Stimulated activated CD4-positive, alpha-beta T cell treated with anti-CD3 and anti-CD28 coated beads, Interleukin-12 subunit alpha, Interleukin-12 subunit beta, amount 100 ng/mL, for 24 hours (primary cell): ENCODE measurements around the gene CLASRP.
A peak's percentile ranks its signal among the peaks of the same experiment; 100 is the strongest.
"Not testable (repeated sequence)": the region's sequence is repeated elsewhere in the genome, so short reads cannot be mapped to it uniquely, and the experiment has no call there.

ENCODE experiments used
- DNase-seq, 2 experiments: peaks; one replicate each; pipeline ENCODE4 v3.0.0-alpha.2; 2020; ENCODE audit warnings: low read depth in 2 of 2

The CLASRP gene

GRCh38 chr19:45103156-45103507 is 64.3 kb downstream of the CLASRP start:
- no peak for DNase-seq

- no peak for DNase-seq
Observed at GRCh38 chr19:45103508-45104319, 64.9 kb downstream of the CLASRP start.

GRCh38 chr19:45104658-45105349 is 66.0 kb downstream of the CLASRP start:
- no peak for DNase-seq

GRCh38 chr19:45106363-45106762 is 67.5 kb downstream of the CLASRP start:
- DNase-seq, result not testable (repeated sequence)

GRCh38 chr19:45107621-45108150 is 68.8 kb downstream of the CLASRP start:
- no peak for DNase-seq

GRCh38 chr19:45110851-45111266 is 72.0 kb downstream of the CLASRP start:
- DNase-seq, result no peak

- DNase-seq, result no peak
Observed at GRCh38 chr19:45112111-45112827, 73.4 kb downstream of the CLASRP start.

GRCh38 chr19:45113628-45114027 is 74.8 kb downstream of the CLASRP start:
- DNase-seq, result no peak

GRCh38 chr19:45114116-45114515 is 75.3 kb downstream of the CLASRP start:
- DNase-seq, result no peak

- no peak for DNase-seq
Observed at GRCh38 chr19:45115809-45116615, 77.2 kb downstream of the CLASRP start.

GRCh38 chr19:45117167-45117594 is 78.3 kb downstream of the CLASRP start:
- peak; percentile 22 to 59 for DNase-seq

GRCh38 chr19:45117671-45118070 is 78.8 kb downstream of the CLASRP start:
- no peak for DNase-seq

GRCh38 chr19:45118106-45118505 is 79.3 kb downstream of the CLASRP start:
- DNase-seq, result no peak

GRCh38 chr19:45118591-45119355 is 79.9 kb downstream of the CLASRP start:
- DNase-seq, result not testable (repeated sequence)

GRCh38 chr19:45119582-45119981 is 80.7 kb downstream of the CLASRP start:
- no peak for DNase-seq
